ENCODE results near the gene NAA20. TPM values are rescaled to one million over a fixed set of nuclear protein-coding genes. Genes with fewer than 3 reads are reported as not detected.
A peak's percentile ranks its signal among the peaks of the same experiment; 100 is the strongest.

NAA20 gene
- total and polyA plus RNA-seq, 2 of the 13 experiments (the other 11 are each of a cell fraction or from before 2014, with no cell fraction given), result 81.9 to 82.8 TPM

GRCh38 chr20:19993958-19994669, 23.0 kb upstream of the NAA20 start:
- Histone ChIP-seq H3K4me2 (ENCODE audit: low read depth, low read length) (no peak overlapping the region), H3K36me3 (replicated peaks in 1 of 2; ENCODE audit: control insufficient read depth in 1 of 2, insufficient read depth in 2 of 2, low read length in 2 of 2) (no peaks in the 10 kb centered on the region), H3K27me3 (ENCODE audit: control insufficient read depth in 1 of 2, insufficient read depth in 2 of 2, low read length in 2 of 2) (no peaks in the 10 kb centered on the region), H3K9ac (ENCODE audit: insufficient read depth, low read depth, low read length) (no peak overlapping the region), H3K79me2 (ENCODE audit: insufficient read depth, low read length) (no peaks in the 10 kb centered on the region), H2AFZ (ENCODE audit: low read length) (no peak overlapping the region), H3K4me1 (ENCODE audit: insufficient read depth, low read length) (peaks cover 26% of the 10 kb centered on the region), H4K20me1 (ENCODE audit: insufficient read depth, low read length) (no peaks in the 10 kb centered on the region), H3K4me3 (replicated peaks in 1 of 3; ENCODE audit: insufficient read depth in 1 of 3, low read depth in 2 of 3, low read length in 3 of 3) (no peak overlapping the region), H3K9me3 (ENCODE audit: low read length) (no peaks in the 10 kb centered on the region), H3K27ac (ENCODE audit: extremely low read length, insufficient read depth, low read length) (no peak overlapping the region)
- no TSS peak for BruUV-seq (replicated peaks)
- no peak for FAIRE-seq
- WGBS (ENCODE audit: low lambda C conversion rate), result 80% methylated on average over 12 of the region's 12 CpGs
- POLR2A ChIA-PET, result interaction anchor here (1.0 to 1.4 kb wide), 2 partner anchors 8 to 23 kb away, joined by 3 to 4 read pairs; partner anchors contain the start of gene NAA20
- DNase-seq (ENCODE audit: low spot score), result no peak
- CTCF ChIA-PET (ENCODE audit: low intra/inter-chr PET ratio, low total read pairs), result interaction anchor here (1.5 to 2.2 kb wide), 4 partner anchors 92 to 301 kb away, joined by 3 to 23 read pairs (median 17); no protein-coding TSS in a partner anchor
- in situ Hi-C loops (cut with HindIII; ENCODE audit: extremely low pct_ligation_motif_present, low pct_unique_long_range_greater_than_20kb), result no loop called here
- intact Hi-C loops (cut with micrococcal nuclease; ENCODE audit: unreplicated experiment), result no loop called here
- ATAC-seq, result no peak; the same call in 2 of the 3 replicates
- 0 out of 2 replicates have a peak, but pooled peaks have one; percentile 41 for TF ChIP-seq ZKSCAN5 (CRISPR knock-in tag; IDR thresholded peaks at IDR 0.05)
- no peak for TF ChIP-seq MAZ (IDR thresholded peaks at IDR 0.05; ENCODE audit: borderline replicate concordance, low read depth, low read length)
- TF ChIP-seq MAZ (CRISPR knock-in tag; IDR thresholded peaks at IDR 0.05; ENCODE audit: low read depth), result 0 out of 2 replicates have a peak, but pooled peaks have one; percentile 23
- TF ChIP-seq HES4 (CRISPR knock-in tag; IDR thresholded peaks at IDR 0.05; ENCODE audit: borderline replicate concordance), result 0 out of 2 replicates have a peak, but pooled peaks have one; percentile 24
- TF ChIP-seq PRDM10 (CRISPR knock-in tag; IDR thresholded peaks at IDR 0.05; ENCODE audit: low read depth), result 0 out of 2 replicates have a peak, but pooled peaks have one; percentile 15
- 0 out of 2 replicates have a peak, but pooled peaks have one; percentile 30 for TF ChIP-seq MATR3 (CRISPR knock-in tag; IDR thresholded peaks at IDR 0.05)
- TF ChIP-seq NFAT5 (CRISPR knock-in tag; IDR thresholded peaks at IDR 0.05), result peak; percentile 52; the same call in 1 of the 2 replicates
- TF ChIP-seq ZNF687 (CRISPR knock-in tag; IDR thresholded peaks at IDR 0.05), result peak; percentile 37
